Stimulated activated CD4-positive, alpha-beta T cell treated with anti-CD3 and anti-CD28 coated beads, Interleukin-2, amount 100 ng/mL, for 4 hours (primary cell): ENCODE measurements around the gene CDHR2.
"Not testable (repeated sequence)": the region's sequence is repeated elsewhere in the genome, so short reads cannot be mapped to it uniquely, and the experiment has no call there.

ENCODE experiments used
- DNase-seq: peaks from one replicate; pipeline ENCODE4 v3.0.0-alpha.2; 2020; ENCODE audit warnings: low read depth

Gene CDHR2

DNA sequence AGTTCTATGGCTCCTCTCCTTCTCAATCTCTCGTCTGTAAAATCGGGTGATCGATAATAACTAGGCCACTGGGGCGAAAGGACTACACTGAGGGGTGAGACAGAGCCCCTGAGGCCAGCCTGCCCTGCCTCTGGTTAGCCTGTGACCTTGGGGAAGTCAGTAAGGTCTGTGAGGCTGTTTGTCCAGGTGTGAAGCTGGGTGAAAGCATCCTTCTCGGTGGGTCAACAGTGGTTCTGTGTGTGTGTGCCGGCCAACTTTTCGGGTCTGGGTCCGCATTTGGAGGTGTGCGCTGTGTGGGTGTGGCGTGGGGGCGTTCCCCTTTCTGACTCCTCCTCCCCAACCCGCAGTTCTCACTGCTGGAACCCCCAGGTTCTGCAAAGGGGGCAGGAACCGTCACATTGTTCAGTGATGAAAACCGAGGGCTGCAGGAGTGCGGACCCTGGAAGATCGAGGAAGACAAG, 7.0 kb upstream of the CDHR2 start:
- peak; percentile 59 for DNase-seq

DNA sequence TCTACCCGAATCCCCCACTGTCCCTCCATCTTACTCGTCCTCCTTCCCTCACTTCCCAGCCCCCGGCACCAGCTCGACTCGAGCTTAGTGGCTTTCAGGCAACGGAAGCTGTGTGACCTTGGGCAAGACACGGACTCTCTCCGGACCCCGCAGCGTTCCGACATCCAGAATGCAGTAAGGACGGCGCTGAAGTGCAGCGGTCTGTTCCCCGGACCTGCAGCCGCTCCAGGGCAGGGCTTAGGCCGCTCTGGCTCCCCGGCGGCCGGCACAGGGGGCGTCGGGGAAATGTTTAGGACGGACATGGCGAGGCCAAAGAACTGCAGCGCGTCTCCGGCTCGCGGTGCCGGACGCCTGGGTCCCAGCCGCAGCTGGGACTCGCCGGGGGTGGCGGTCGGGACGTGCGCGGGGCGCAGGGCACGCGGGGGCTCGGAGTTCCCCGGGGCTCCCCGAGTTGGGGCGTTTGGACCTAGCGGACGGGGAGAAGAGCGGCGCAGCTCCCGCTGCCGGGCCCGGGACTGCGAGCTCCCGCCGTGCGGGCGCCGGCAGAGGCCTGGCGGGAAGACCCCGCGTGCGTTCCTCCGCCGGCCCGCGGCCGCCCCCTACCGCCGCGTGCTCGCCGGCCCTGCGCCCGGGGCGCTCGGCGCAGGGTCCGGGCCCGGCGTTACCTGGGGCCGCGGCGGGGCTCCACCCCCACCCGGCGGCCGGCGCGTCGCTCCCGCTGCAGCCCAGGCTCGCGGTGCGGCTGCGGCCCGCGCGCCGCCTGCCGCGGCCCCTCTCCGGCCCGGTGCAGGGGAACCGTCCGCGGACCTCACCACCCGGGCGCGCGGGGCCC, 6.3 kb upstream of the CDHR2 start:
- DNase-seq = no peak

DNA sequence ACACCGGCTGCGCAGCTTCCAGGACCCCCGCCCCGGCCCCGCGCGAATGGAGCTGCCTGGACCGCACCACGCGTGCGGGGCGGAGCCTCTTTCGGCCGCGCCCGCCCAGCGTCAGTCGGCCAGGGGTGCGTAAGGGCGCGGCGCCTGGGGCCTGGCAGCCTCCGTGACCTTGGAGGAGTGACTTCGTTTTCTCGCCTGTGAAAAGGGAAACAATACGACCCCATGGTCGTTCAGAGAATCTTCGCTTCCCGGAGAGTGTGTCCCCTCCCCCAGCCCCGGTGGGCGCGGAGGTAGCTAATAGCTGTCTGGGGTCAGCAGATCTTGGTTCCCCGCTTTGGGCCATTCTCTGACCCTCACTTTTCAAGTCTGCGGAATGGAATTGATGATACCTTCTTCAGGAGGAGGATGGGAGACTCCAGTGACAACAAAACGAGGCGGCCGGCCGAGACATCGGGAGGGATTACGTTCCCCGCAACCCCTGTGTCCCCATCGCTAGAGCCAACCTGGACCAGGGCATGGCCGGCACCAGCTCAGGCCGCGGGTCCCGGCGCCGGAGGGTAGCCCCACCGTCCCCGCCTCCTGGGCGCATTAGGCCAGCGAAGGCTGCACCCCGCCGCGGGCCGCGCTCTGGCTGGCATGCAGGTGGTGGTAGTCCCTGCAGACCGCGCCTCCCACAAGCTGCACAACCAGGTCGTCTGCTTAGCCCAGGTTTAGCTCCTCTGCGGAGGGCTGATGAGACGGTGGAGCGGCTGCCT, 5.5 kb upstream of the CDHR2 start:
- DNase-seq = peak; percentile 47

DNA sequence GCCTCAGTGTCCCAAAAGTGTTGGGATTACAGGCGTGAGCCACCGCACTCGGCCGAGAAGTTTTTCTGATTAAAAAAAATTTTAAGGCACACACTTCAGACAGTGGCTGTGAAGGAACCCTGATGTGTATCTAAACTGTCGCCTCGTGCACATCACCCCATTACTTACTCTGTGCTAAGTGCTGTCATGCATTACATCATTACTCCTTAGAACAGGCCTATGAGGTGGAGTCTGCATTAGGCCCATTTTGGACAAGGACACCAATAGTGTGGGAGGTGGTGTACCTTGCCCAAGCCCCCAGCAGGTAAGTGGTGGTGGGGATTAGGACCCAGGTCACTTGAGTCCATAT, 3.8 kb upstream of the CDHR2 start:
- no peak for DNase-seq

DNA sequence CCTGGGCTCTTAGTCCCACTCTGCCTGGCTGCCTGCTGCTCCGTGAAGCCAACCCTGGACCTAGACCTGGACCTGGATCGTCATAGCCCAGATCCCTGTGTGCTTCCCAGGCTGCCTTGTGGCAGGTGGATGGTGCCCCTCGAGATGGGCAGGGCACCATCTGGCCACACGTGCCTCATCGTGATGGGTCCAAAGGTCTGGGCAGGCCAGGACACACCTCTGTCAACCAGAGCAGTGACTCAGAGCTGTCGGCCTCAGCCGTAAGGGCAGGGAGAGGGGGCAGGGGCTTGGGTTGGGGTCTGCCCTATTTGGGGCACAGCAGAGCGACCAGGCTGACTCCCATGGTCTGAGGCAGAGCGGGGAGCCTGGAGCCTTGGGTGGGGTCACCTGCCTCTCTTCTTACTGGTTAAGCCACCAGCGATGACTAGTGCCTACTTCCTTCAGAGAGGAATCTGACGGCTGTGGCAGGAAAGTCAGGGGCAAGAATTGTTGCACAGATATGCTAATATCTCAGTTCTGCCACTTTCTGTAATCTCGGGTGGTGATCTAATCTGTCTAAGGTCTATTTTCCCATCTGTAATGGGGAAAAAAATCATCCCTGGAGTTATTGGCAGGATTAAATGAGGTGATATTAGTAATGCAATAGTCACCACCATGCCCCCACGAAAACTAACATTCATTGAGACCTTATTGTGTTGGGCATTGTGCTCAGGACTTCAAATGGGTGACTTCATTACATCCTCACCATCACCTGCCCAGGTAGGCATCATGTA, 3.2 kb upstream of the CDHR2 start:
- DNase-seq = no peak

DNA sequence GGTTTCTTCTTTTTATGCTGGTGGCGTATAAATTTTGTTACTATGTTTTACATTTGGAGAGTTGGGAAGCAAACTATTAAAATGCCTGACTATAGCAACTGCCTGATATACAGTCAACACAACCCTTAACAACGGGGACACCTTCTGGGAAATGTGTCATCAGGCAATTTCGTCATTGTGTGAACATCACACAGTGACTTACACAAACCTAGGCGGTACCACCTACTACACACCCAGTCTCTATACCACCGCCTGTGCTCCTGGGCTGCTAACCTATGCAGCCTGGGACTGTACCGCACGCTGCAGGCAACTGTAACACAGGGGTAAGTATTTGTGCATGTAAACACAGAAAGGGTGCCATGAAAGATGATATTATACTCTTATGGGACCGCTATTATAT, 1.3 kb upstream of the CDHR2 start:
- no peak for DNase-seq

DNA sequence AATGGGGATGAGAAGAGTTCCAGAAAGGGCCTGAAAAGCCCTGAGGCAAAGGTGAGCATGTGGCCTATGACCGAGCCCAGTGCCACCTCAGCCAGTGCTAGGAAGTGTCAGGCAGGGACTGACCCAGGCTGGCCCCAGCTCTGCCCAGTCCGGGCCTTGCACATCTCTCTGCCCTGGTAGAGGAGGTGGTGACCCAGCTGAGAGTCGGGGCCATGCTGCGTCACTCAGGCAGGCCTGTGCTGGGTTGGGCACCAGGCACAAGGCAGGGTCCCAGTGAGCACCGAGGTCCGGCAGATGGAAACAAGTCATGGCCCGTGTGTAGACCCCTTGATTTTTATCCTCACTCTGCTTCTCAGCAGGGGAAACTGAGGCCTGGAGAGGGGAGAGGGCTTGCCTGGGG, 729 bp downstream of the CDHR2 start:
- DNase-seq = no peak

DNA sequence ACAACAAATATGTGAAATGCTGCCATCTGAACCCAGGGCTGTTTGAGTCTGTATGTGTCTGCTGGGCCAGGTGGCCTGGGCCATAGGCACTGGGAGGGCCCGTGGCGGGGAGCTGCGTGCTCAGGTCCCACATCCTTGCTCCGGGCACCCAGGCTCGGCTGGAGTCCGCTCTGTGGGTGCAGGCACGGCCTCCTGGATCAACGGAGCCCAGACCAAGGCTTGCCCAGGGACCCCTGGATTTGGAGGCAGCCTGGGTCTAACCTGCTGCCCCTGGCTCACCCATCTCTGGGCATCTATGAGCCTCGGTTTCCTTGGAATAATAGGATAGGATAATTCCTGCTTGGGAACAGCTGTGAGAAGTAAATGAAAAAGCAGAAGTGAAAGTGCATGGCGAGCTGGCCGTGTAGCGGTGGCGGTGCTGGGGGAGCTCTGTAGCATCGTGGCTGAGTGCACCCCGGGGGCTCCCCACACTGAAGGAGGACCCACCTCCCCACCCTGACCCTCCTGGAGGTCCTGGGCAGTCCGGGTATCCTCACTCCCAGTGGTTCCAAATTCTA, 1.2 kb downstream of the CDHR2 start:
- no peak for DNase-seq

DNA sequence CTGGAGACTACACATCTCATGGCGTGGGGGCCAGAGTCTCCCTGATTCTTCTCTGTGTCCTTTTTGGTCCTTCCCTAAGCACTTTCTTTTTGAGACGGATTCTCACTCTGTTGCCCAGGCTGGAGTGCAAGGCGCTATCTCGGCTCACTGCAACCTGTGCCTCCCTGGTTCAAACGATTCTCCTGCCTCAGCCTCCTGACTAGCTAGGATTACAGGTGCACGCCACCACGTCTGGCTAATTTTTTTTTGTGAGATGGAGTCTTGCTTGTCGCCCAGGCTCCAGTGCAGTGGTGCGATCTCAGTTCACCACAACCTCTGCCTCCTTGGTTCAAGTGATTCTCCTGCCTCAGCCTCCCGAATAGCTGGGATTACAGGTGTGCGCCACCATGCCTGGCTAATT, 1.8 kb downstream of the CDHR2 start:
- DNase-seq = not testable (repeated sequence)

DNA sequence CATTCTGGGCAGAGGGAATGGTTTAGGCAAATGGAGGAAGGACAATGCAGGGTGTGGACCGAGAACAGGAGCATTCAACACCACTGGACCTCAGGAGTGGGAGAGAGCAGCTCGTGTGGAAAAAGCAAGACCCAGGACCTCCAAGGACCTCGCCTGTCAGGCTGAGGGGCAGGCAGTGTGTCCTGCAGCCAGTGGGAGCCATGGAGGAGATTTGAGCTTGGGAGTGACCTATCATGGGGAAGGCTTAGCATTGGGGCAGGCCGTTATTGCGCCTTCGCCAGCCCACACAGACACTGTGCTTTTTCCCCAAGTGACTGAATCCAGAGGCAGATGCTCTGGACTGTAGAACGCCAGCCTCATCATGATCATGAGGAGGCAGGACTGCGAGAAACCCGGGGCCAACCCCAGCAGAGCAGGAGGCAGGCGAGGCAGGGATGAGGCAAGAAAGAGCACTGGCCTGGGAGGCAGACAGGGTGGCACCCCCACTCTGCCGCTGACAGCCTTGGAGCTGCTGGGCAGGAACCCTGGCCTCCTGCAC, 3.3 kb downstream of the CDHR2 start:
- no peak for DNase-seq

DNA sequence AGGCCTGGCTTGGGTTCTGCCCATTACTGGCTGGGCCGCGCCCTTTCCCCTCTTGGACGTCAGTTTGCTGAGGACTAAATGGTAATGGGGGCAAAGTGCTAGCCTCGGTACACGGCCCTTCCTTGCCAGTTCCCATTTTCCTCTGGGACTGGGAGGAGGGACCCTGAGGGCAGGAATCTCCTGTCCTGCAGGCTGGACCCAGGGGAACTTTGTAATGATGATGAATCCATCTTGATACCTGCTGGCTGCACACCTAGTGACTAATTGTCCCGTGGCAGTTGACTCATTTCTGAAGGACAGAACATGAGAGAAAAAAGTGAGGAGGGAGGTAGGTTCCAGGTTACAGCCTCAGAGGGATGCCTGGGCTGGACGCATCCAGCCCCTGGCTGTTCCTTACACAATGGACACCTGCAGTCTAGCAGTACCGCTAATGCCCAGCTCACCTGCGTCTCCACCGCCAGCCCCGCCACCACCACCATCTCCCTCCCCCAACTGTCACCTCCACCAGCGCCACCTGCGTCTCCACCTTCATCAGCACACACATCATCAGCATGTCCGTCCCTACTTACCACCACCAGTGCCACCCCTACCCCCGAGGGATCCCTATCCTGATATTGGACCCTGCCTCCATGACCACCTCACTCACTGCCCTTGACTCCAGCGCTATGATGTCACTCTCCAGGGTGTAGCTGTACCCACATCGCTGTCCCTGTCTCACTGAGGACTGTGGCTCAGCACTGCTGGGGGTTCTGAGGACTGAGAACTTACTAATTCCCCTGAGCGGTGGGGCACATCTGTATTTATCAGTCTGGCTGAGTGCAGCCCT, 4.3 kb downstream of the CDHR2 start:
- no peak for DNase-seq

DNA sequence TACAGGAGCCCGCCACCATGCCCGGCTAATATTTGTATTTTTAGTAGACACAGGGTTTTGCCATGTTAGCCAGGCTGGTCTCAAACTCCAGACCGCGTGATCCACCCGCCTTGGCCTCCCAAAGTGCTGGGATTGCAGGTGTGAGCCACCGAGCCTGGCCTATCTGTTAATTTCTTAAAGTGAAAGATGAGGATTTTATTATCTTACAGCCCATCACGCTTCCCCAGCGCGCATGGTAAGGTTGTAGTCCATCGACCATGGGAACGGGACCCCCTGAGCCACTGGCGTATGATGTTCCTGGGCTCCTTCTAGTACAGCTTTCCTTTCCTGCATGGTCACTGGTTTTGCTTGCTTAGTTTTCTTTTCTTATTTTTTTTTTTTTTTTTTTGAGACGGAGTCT, 8.7 kb downstream of the CDHR2 start:
- no peak for DNase-seq

DNA sequence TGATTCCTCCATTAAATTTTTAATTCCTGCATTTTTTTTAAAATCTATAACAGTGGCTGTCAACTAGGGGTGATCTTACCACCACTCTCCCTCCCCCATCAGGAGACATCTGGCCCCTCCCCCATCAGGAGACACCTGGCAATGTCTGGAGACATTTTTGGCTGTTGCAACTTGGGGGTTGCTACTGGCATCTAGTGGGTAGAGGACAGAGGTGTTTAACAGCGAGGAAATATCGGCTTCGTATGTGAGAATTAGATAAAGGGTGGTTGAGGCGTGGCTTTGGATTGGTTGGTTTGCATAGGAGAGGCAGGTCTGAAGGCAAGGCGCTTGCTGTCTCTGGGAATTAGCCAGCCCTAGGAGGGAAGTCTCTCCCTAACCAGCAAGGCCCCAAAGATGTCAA, 10.5 kb downstream of the CDHR2 start:
- no peak for DNase-seq

DNA sequence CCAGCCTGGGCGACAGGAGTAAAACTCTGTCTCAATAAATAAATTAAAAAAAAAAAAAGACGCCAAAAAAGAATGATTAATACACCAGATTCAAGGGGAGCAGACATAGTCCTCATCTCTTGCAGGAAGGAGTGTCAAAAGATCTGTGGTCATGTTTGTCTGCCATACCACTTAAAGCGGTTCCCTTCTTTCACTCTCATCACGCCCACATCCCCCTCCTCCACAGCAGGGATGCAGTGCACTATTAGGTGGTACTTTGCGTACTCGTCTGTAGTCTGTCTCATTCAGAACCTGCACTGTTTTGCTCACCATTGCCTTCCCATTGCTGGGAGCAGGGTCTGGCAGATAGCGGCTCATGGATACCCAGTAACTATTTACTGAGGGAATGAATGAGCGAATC, 11.2 kb downstream of the CDHR2 start:
- DNase-seq = no peak

DNA sequence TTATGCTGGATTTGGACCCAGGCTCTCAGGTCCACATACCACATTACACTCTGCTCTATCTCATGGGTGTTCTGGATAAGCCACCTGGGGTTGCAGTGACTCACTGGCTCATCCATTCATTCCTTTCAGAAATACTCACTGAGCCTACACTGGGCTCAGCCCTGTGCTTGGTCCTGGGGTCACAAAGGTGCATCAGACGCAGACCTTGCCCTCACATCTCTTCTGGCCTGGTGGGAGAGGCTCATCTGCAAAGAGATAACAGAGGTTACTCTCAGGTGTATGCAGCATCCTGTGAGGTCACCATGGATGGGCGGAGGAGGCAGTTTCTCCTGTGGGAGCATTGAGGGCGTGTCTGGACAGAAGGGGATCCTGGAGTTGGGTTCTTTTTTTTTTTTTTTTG, 12.1 kb downstream of the CDHR2 start:
- DNase-seq = no peak

DNA sequence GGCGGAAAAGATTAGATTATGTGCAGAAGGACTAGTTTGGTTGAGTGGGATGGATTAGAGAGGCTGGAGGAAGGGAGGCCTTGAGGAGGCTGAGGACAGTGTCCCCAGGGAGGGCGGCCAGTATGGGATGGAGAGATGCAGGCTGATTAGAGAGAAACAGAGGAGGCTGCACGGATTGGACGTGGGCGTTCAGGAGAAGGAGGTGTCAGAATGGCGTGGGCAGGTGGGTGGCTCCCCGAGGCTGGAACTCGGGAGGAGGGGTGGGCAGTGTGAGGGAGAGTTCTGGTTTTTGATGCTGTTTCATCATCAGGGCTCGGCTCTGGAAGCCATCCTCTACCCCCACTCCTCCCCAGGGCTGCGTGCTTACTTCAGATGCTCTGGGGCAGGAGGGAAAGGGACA, 13.0 kb downstream of the CDHR2 start:
- no peak for DNase-seq

DNA sequence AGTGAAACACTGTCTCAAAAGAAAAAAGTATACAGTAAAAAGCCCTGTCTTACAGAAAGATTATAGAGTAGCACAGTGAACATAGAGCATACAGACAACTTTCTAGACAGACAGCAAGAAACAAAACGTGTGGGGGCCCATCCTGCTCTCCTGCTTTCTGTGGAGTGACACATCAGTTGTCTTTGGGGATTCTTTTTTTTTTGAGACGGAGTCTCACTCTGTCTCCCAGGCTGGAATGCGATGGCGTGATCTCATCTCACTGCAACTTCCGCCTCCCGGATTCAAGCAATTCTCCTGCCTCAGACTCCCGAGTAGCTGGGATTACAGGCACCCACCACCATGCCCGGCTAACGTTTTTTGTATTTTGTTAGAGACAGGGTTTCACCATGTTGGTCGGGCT, 14.9 kb downstream of the CDHR2 start:
- no peak for DNase-seq

DNA sequence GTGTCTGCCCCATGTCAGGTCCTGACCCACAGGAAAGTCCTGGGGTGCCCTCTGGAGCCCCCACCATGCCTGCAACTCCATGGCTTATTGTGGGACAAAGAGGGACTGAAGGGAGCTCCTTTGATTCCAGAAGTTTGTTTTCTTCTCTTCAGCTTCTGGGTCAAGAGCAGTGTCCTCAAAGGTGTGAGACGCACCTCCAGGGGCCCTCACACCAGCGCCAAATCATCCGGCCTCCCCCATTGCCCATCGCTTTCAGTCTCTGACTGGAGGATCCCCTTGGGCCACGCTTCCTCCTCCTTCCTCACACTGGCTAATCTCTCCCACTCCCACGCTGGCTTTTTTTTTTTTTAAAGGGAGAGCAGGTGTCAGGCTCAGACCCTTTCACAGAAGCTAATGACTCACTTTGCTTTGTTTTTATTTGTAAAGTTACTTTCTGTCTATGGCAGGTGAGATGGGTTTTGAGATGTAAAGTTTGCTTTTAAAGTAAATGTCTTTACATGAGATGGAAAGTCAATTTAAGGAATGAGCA, 16.7 kb downstream of the CDHR2 start:
- DNase-seq = no peak

DNA sequence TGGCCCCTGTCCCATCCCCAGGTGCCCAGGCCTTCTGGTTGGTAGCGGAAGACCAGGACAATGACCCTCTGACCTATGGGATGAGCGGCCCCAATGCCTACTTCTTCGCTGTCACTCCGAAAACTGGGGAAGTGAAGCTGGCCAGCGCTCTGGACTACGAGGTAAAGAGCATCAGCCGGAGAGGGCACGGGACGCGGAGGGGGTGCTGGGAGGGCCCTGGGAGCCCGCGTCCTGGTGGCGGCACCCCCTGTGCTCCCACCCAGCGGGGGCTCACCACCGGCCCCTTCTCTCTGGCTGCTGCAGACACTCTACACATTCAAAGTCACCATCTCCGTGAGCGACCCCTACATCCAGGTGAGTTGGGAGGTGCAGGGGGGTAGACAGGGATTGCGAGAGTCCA, 19.5 kb downstream of the CDHR2 start:
- no peak for DNase-seq

DNA sequence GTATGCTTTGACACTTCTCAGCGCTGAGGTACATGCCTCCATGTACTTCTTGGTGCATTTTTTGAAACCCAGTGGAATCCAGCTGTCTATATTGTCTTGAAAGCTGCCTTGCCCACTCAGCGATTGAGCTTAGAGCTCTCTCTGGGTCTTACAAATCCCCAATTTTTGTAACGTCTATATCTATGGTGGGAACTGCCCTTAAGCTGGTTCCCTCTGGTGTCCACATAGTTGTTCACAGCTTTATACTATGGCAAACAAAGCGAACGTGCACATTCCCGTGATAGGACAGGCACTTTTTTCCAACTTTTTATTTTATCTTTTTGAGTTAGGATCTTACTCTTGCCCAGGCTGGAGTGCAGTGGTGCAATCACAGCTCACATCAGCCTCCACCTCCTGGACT, 20.9 kb downstream of the CDHR2 start:
- DNase-seq = no peak
